HEK293 (cell line): ENCODE results near the gene TM7SF2.
A peak's percentile ranks its signal among the peaks of the same experiment; 100 is the strongest.

Experiments used
- GFI1B ChIP-seq: fragments of 450-650 bp; formaldehyde crosslinking; IDR thresholded peaks from 2 replicates; pipeline ENCODE4 v1.5.1; 2016; ENCODE audit warnings: missing biosample characterization, missing genetic modification characterization
- KLF7 ChIP-seq: fragments of 450-650 bp; formaldehyde crosslinking; IDR thresholded peaks from 2 replicates; pipeline ENCODE4 v1.5.1; 2016; ENCODE audit warnings: missing biosample characterization, missing genetic modification characterization, borderline replicate concordance
- KLF9 ChIP-seq: fragments of 450-650 bp; formaldehyde crosslinking; IDR thresholded peaks from 2 replicates; pipeline ENCODE4 v1.5.1; 2016; ENCODE audit warnings: missing biosample characterization, missing genetic modification characterization, low read depth
- PRDM1 ChIP-seq: fragments of 450-650 bp; formaldehyde crosslinking; IDR thresholded peaks from 2 replicates; pipeline ENCODE4; 2016; ENCODE audit warnings: missing biosample characterization, missing genetic modification characterization
- RBAK ChIP-seq: fragments of 450-650 bp; formaldehyde crosslinking; IDR thresholded peaks from 2 replicates; pipeline ENCODE4 v1.5.1; 2016; ENCODE audit warnings: missing biosample characterization, missing genetic modification characterization
- SCRT1 ChIP-seq: fragments of 450-650 bp; formaldehyde crosslinking; IDR thresholded peaks from 2 replicates; pipeline ENCODE4 v1.5.1; 2016; ENCODE audit warnings: missing biosample characterization, missing genetic modification characterization, borderline replicate concordance
- ZBTB17 ChIP-seq: fragments of 450-650 bp; formaldehyde crosslinking; IDR thresholded peaks from 2 replicates; pipeline ENCODE4 v1.5.1; 2016; ENCODE audit warnings: missing biosample characterization, missing genetic modification characterization
- ZBTB7A ChIP-seq: fragments of 450-650 bp; formaldehyde crosslinking; IDR thresholded peaks from 2 replicates; pipeline ENCODE4 v1.5.1; 2016; ENCODE audit warnings: low read depth, missing biosample characterization, missing genetic modification characterization
- ZNF114 ChIP-seq: fragments of 450-650 bp; formaldehyde crosslinking; IDR thresholded peaks from 2 replicates; pipeline ENCODE4 v1.5.0; 2017; ENCODE audit warnings: missing biosample characterization, missing genetic modification characterization
- ZNF133 ChIP-seq: fragments of 450-650 bp; formaldehyde crosslinking; IDR thresholded peaks from 2 replicates; pipeline ENCODE4 v1.5.1; 2016; ENCODE audit warnings: missing biosample characterization, missing genetic modification characterization
- ZNF157 ChIP-seq: fragments of 450-650 bp; formaldehyde crosslinking; IDR thresholded peaks from 2 replicates; pipeline ENCODE4 v1.5.1; 2016; ENCODE audit warnings: missing biosample characterization, missing genetic modification characterization
- ZNF169 ChIP-seq: fragments of 450-650 bp; formaldehyde crosslinking; IDR thresholded peaks from 2 replicates; pipeline ENCODE4 v1.5.1; 2016; ENCODE audit warnings: missing biosample characterization, missing genetic modification characterization
- ZNF19 ChIP-seq: fragments of 450-650 bp; formaldehyde crosslinking; IDR thresholded peaks from 2 replicates; pipeline ENCODE4; 2016; ENCODE audit warnings: missing biosample characterization, missing genetic modification characterization, low read depth
- ZNF211 ChIP-seq: fragments of 450-650 bp; formaldehyde crosslinking; IDR thresholded peaks from 2 replicates; pipeline ENCODE4 v1.5.1; 2016; ENCODE audit warnings: low read depth, missing biosample characterization, missing genetic modification characterization
- ZNF292 ChIP-seq: fragments of 450-650 bp; formaldehyde crosslinking; IDR thresholded peaks from 2 replicates; pipeline ENCODE4 v1.5.1; 2016; ENCODE audit warnings: low read depth, missing biosample characterization, missing genetic modification characterization, borderline replicate concordance
- ZNF433 ChIP-seq: fragments of 450-650 bp; formaldehyde crosslinking; IDR thresholded peaks from 2 replicates; pipeline ENCODE4 v1.5.1; 2016; ENCODE audit warnings: missing biosample characterization, missing genetic modification characterization, low read depth
- ZNF544 ChIP-seq: fragments of 450-650 bp; formaldehyde crosslinking; IDR thresholded peaks from 2 replicates; pipeline ENCODE4 v1.5.0; 2017; ENCODE audit warnings: missing biosample characterization, missing genetic modification characterization
- ZNF549 ChIP-seq: fragments of 450-650 bp; IDR thresholded peaks from 2 replicates; pipeline ENCODE4 v1.5.1; 2018; ENCODE audit warnings: missing biosample characterization, missing genetic modification characterization, mild to moderate bottlenecking, inconsistent platforms, moderate library complexity
- ZNF561 ChIP-seq: fragments of 450-650 bp; IDR thresholded peaks from 2 replicates; pipeline ENCODE4 v1.5.1; 2018; ENCODE audit warnings: missing biosample characterization, missing genetic modification characterization, borderline replicate concordance
- ZNF610 ChIP-seq: fragments of 450-650 bp; formaldehyde crosslinking; IDR thresholded peaks from 2 replicates; pipeline ENCODE4 v1.5.1; 2016; ENCODE audit warnings: missing biosample characterization, missing genetic modification characterization, borderline replicate concordance
- ZNF707 ChIP-seq: fragments of 450-650 bp; formaldehyde crosslinking; IDR thresholded peaks from 2 replicates; pipeline ENCODE4 v1.5.1; 2016; ENCODE audit warnings: missing biosample characterization, missing genetic modification characterization
- ZNF776 ChIP-seq: fragments of 450-650 bp; formaldehyde crosslinking; IDR thresholded peaks from 2 replicates; pipeline ENCODE4 v1.5.0; 2017; ENCODE audit warnings: missing biosample characterization, missing genetic modification characterization, borderline replicate concordance
- TF ChIP-seq, protein P1 (sequence below): fragments of 450-650 bp; formaldehyde crosslinking; IDR thresholded peaks from 2 replicates; pipeline ENCODE4 v1.5.1; 2016; ENCODE audit warnings: missing biosample characterization, missing genetic modification characterization, low read depth
- TF ChIP-seq, protein P2 (sequence below): fragments of 450-650 bp; formaldehyde crosslinking; IDR thresholded peaks from 2 replicates; pipeline ENCODE4 v1.5.1; 2016; ENCODE audit warnings: missing biosample characterization, missing genetic modification characterization
- TF ChIP-seq, protein P3 (sequence below): fragments of 450-650 bp; formaldehyde crosslinking; IDR thresholded peaks from 2 replicates; pipeline ENCODE4 v1.5.1; 2017; ENCODE audit warnings: missing biosample characterization, missing genetic modification characterization
- TF ChIP-seq, protein P4 (sequence below): fragments of 450-650 bp; formaldehyde crosslinking; IDR thresholded peaks from 2 replicates; pipeline ENCODE4 v1.5.1; 2016; ENCODE audit warnings: missing biosample characterization, missing genetic modification characterization
- TF ChIP-seq, protein P5 (sequence below): fragments of 450-650 bp; formaldehyde crosslinking; IDR thresholded peaks from 2 replicates; pipeline ENCODE4 v1.5.1; 2016; ENCODE audit warnings: missing biosample characterization, missing genetic modification characterization
- TF ChIP-seq, protein P6 (sequence below): fragments of 450-650 bp; formaldehyde crosslinking; IDR thresholded peaks from 2 replicates; pipeline ENCODE4 v1.5.1; 2016; ENCODE audit warnings: missing biosample characterization, missing genetic modification characterization, borderline replicate concordance

TM7SF2 gene

DNA sequence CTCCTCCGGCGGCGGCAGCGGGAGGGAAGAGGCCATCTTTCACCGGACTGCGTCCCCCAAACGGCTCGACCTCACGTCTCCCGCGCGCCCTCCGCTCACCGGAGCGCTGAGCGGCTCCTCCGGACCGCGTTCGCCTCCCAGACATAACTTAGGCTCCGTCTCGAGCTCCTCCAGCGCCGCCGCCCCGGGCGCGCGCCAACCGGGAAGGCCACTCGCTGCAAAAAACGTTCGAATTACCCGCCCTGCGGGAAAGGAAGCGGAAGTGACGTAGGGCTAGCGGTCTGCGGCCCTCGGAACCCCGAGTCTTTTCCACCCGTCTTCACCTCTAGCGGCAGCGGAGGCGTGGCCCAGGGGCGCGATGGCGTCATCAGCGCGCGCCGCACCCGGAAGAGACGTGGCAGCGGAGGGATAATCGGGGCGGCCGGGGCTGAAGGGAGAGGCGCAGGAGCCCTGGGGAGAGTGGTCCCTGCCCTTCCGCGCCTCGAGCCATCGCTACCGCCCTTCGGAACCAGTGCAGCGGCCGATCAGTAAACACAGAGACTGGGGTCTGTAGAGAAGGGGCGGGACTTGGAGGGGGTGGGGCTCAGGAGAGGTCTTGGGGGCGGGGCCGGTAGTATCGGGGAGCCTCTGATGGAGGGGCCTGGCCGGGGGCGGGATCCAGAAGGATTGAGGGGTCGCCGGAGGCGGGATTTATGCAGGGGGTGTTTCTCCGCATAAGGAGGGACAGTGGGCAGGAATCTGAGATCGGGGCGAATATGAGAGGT, 27.7 kb upstream of the TM7SF2 start, which contains the start of the genes CDCA5 and ZFPL1 (continued):
- TF ChIP-seq, protein P1, sequence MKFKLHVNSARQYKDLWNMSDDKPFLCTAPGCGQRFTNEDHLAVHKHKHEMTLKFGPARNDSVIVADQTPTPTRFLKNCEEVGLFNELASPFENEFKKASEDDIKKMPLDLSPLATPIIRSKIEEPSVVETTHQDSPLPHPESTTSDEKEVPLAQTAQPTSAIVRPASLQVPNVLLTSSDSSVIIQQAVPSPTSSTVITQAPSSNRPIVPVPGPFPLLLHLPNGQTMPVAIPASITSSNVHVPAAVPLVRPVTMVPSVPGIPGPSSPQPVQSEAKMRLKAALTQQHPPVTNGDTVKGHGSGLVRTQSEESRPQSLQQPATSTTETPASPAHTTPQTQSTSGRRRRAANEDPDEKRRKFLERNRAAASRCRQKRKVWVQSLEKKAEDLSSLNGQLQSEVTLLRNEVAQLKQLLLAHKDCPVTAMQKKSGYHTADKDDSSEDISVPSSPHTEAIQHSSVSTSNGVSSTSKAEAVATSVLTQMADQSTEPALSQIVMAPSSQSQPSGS, result peak; percentile 96
- no peak for TF ChIP-seq ZNF610
- TF ChIP-seq, protein P2, sequence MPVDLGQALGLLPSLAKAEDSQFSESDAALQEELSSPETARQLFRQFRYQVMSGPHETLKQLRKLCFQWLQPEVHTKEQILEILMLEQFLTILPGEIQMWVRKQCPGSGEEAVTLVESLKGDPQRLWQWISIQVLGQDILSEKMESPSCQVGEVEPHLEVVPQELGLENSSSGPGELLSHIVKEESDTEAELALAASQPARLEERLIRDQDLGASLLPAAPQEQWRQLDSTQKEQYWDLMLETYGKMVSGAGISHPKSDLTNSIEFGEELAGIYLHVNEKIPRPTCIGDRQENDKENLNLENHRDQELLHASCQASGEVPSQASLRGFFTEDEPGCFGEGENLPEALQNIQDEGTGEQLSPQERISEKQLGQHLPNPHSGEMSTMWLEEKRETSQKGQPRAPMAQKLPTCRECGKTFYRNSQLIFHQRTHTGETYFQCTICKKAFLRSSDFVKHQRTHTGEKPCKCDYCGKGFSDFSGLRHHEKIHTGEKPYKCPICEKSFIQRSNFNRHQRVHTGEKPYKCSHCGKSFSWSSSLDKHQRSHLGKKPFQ (tag by site-specific recombination), result no peak
- TF ChIP-seq, protein P3, sequence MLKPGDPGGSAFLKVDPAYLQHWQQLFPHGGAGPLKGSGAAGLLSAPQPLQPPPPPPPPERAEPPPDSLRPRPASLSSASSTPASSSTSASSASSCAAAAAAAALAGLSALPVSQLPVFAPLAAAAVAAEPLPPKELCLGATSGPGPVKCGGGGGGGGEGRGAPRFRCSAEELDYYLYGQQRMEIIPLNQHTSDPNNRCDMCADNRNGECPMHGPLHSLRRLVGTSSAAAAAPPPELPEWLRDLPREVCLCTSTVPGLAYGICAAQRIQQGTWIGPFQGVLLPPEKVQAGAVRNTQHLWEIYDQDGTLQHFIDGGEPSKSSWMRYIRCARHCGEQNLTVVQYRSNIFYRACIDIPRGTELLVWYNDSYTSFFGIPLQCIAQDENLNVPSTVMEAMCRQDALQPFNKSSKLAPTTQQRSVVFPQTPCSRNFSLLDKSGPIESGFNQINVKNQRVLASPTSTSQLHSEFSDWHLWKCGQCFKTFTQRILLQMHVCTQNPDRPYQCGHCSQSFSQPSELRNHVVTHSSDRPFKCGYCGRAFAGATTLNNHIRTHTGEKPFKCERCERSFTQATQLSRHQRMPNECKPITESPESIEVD (tag by site-specific recombination), result no peak
- no peak for TF ChIP-seq ZNF169 (tag by site-specific recombination)
- peak; percentile 46; the same call in 1 of the 2 replicates for TF ChIP-seq ZNF561
- TF ChIP-seq GFI1B, result no peak
- no peak for TF ChIP-seq ZNF133 (tag by site-specific recombination)
- no peak for TF ChIP-seq ZNF292
- no peak for TF ChIP-seq ZNF114 (tag by site-specific recombination)
- TF ChIP-seq ZNF433 (tag by site-specific recombination), result no peak
- TF ChIP-seq, protein P4, sequence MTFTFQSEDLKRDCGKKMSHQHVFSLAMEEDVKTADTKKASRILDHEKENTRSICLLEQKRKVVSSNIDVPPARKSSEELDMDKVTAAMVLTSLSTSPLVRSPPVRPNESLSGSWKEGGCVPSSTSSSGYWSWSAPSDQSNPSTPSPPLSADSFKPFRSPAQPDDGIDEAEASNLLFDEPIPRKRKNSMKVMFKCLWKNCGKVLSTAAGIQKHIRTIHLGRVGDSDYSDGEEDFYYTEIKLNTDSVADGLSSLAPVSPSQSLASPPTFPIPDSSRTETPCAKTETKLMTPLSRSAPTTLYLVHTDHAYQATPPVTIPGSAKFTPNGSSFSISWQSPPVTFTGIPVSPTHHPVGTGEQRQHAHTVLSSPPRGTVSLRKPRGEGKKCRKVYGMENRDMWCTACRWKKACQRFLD (tag by site-specific recombination), result no peak
- TF ChIP-seq ZNF19 (tag by site-specific recombination), result no peak
- no peak for TF ChIP-seq RBAK
- 0 out of 2 replicates have a peak, but pooled peaks have one; percentile 12 for TF ChIP-seq ZBTB7A (tag by site-specific recombination)
- no peak for TF ChIP-seq ZNF157 (tag by site-specific recombination)
- TF ChIP-seq ZNF707 (tag by site-specific recombination), result no peak
- TF ChIP-seq ZNF211 (tag by site-specific recombination), result no peak
- TF ChIP-seq ZNF549 (tag by site-specific recombination), result no peak
- TF ChIP-seq PRDM1 (tag by site-specific recombination), result no peak
- no peak for TF ChIP-seq ZNF544 (tag by site-specific recombination)
- no peak; the same call in 1 of the 2 replicates for TF ChIP-seq KLF7 (tag by site-specific recombination)
- TF ChIP-seq, protein P5, sequence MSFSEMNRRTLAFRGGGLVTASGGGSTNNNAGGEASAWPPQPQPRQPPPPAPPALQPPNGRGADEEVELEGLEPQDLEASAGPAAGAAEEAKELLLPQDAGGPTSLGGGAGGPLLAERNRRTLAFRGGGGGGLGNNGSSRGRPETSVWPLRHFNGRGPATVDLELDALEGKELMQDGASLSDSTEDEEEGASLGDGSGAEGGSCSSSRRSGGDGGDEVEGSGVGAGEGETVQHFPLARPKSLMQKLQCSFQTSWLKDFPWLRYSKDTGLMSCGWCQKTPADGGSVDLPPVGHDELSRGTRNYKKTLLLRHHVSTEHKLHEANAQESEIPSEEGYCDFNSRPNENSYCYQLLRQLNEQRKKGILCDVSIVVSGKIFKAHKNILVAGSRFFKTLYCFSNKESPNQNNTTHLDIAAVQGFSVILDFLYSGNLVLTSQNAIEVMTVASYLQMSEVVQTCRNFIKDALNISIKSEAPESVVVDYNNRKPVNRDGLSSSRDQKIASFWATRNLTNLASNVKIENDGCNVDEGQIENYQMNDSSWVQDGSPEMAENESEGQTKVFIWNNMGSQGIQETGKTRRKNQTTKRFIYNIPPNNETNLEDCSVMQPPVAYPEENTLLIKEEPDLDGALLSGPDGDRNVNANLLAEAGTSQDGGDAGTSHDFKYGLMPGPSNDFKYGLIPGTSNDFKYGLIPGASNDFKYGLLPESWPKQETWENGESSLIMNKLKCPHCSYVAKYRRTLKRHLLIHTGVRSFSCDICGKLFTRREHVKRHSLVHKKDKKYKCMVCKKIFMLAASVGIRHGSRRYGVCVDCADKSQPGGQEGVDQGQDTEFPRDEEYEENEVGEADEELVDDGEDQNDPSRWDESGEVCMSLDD (tag by site-specific recombination), result peak; percentile 92
- TF ChIP-seq ZNF776 (tag by site-specific recombination), result no peak
- no peak for TF ChIP-seq SCRT1 (tag by site-specific recombination)
- TF ChIP-seq ZBTB17, result peak; percentile 96
- peak; percentile 95 for TF ChIP-seq KLF9 (tag by site-specific recombination)
- TF ChIP-seq, protein P6, sequence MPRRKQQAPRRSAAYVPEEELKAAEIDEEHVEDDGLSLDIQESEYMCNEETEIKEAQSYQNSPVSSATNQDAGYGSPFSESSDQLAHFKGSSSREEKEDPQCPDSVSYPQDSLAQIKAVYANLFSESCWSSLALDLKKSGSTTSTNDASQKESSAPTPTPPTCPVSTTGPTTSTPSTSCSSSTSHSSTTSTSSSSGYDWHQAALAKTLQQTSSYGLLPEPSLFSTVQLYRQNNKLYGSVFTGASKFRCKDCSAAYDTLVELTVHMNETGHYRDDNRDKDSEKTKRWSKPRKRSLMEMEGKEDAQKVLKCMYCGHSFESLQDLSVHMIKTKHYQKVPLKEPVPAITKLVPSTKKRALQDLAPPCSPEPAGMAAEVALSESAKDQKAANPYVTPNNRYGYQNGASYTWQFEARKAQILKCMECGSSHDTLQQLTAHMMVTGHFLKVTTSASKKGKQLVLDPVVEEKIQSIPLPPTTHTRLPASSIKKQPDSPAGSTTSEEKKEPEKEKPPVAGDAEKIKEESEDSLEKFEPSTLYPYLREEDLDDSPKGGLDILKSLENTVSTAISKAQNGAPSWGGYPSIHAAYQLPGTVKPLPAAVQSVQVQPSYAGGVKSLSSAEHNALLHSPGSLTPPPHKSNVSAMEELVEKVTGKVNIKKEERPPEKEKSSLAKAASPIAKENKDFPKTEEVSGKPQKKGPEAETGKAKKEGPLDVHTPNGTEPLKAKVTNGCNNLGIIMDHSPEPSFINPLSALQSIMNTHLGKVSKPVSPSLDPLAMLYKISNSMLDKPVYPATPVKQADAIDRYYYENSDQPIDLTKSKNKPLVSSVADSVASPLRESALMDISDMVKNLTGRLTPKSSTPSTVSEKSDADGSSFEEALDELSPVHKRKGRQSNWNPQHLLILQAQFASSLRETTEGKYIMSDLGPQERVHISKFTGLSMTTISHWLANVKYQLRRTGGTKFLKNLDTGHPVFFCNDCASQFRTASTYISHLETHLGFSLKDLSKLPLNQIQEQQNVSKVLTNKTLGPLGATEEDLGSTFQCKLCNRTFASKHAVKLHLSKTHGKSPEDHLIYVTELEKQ (tag by site-specific recombination), result no peak
